HG02759 (cell line): ENCODE data around the gene NCOA1.
"Not testable (repeated sequence)": the region's sequence is repeated elsewhere in the genome, so short reads cannot be mapped to it uniquely, and the experiment has no call there.

Experiments
- ATAC-seq: cut with Tn5 transposase; IDR thresholded peaks from one replicate; pipeline ENCODE4 v1.9.1; 2021; ENCODE audit warnings: mild to moderate bottlenecking, moderate library complexity; ENCODE audit not compliant: unreplicated experiment

The NCOA1 gene

GRCh38 chr2:24490690-24491541, at the start of gene NCOA1:
TSS of gene NCOA1 (plus strand) at chr2:24491254. CDS start at chr2:24658678, 167,424 bp downstream.
- ATAC-seq: peak; percentile 76

- no peak for ATAC-seq
Measured at GRCh38 chr2:24448797-24449196, 42.3 kb upstream of the NCOA1 start.

- ATAC-seq: no peak
Measured at GRCh38 chr2:24449344-24449743, 41.7 kb upstream of the NCOA1 start.

- no peak for ATAC-seq
Measured at GRCh38 chr2:24451805-24452501, 39.1 kb upstream of the NCOA1 start.

- ATAC-seq: no peak
Measured at GRCh38 chr2:24452502-24452885, 38.6 kb upstream of the NCOA1 start.

- no peak for ATAC-seq
Measured at GRCh38 chr2:24453379-24454073, 37.5 kb upstream of the NCOA1 start.

- ATAC-seq: no peak
Measured at GRCh38 chr2:24454294-24454693, 36.8 kb upstream of the NCOA1 start.

GRCh38 chr2:24456599-24457556, 34.2 kb upstream of the NCOA1 start:
- no peak for ATAC-seq

GRCh38 chr2:24457696-24458386, 33.2 kb upstream of the NCOA1 start:
- ATAC-seq: no peak

GRCh38 chr2:24459224-24460161, 31.6 kb upstream of the NCOA1 start:
- no peak for ATAC-seq

- ATAC-seq: no peak
Measured at GRCh38 chr2:24461685-24462084, 29.4 kb upstream of the NCOA1 start.

- no peak for ATAC-seq
Measured at GRCh38 chr2:24463271-24463670, 27.8 kb upstream of the NCOA1 start.

- ATAC-seq: no peak
Measured at GRCh38 chr2:24466871-24467870, 23.9 kb upstream of the NCOA1 start.

GRCh38 chr2:24468453-24468852, 22.6 kb upstream of the NCOA1 start:
- ATAC-seq: not testable (repeated sequence)

GRCh38 chr2:24469148-24469650, 21.9 kb upstream of the NCOA1 start:
- ATAC-seq: no peak

- no peak for ATAC-seq
Measured at GRCh38 chr2:24471662-24472061, 19.4 kb upstream of the NCOA1 start.

- ATAC-seq: no peak
Measured at GRCh38 chr2:24472416-24472815, 18.6 kb upstream of the NCOA1 start.
